ENCODE results near the gene FAM53B.

- no peak for TF ChIP-seq CTCF (IDR thresholded peaks at IDR 0.05)
- TF ChIP-seq POLR2A (IDR thresholded peaks at IDR 0.05): no peak
Measured at GRCh38 chr10:124665980-124666379, 78.2 kb downstream of the FAM53B start.

All from Peyer's patch (tissue), 4 donors.